Right ventricle myocardium inferior (tissue), 1 donor: ENCODE results near the gene SPG11. TPM values are rescaled to one million over a fixed set of nuclear protein-coding genes. Genes with fewer than 3 reads are reported as not detected.
"Not testable (repeated sequence)": the region's sequence is repeated elsewhere in the genome, so short reads cannot be mapped to it uniquely, and the experiment has no call there.

Experiments
- ATAC-seq: fragments of 200-7000 bp; cut with Tn5 transposase; one replicate; pipeline ENCODE4 v1.9.1; 2020; ENCODE audit warnings: mild to moderate bottlenecking, moderate library complexity
- DNase-seq: peaks from one replicate; pipeline ENCODE4 v3.0.0; 2021; ENCODE audit errors: missing footprints
- intact Hi-C: fragments of 100-400 bp; cut with DNase I; formaldehyde crosslinking; loops from one replicate; pipeline ENCODE4 v1.11.0; 2022
- total RNA-seq: library from RNA; stranded (reverse); fragmentation: NEBNext Ultra II Directional; extraction: Animal tissue kit (Norgen Biotek cat#: 25700); gene quantifications from one replicate; pipeline ENCODE4 v1.2.1, GENCODE V29; 2021
- donor health status: DM: no; HTN: yes; CAD: no; lungs with severe emphysema.

Gene SPG11
- total RNA-seq, 1 donor from 2014 or later: 40.5 TPM

- intact Hi-C loops: loop anchor here (10.0 kb wide), 1 partner anchor 60 kb away; no protein-coding TSS in a partner anchor
- no peak for ATAC-seq
- no peak for DNase-seq
Measured at GRCh38 chr15:44654858-44655257, 8.6 kb downstream of the SPG11 start.

DNA sequence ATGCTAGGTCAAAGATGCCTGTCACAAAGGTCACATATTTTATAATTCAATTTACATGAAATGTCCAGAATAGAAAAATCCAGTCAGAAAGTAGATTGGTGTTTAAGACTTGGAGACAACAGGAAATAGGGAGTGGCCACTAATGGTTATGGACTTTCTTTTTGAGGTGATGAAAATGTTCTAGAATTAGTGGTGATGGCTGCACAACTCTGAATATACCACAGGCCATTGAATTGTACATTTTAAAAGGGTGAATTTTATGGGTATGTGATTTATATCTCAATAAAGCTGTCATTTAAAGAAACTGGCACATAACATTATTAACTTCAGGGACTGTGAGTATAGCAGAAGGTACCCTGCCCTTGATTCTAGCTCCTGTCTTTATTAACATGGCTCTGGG lies 15.8 kb downstream of the SPG11 start:
- intact Hi-C loops: no loop called here
- ATAC-seq: no peak

DNA sequence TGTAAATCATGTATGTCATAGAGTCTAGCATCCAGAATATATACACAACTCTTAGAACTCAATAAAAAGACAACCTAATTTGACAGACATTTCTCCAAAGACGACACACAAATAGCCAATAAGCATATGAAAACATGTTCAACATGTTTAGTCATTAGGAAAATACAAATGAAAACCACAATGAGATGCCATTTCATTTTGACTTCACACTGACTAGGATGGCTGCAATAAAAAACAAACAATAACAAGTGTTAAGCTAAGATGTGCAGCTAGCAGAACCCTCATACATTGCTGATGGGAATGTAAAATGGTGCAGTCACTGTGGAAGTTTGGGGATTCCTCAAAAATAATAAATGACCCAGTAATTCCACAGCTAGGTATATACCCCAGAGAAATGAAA lies 16.4 kb downstream of the SPG11 start:
- no peak for DNase-seq
- intact Hi-C loops: no loop called here
- ATAC-seq: no peak

More for the DNA sequence above, 15.8 kb downstream of the SPG11 start:
- DNase-seq: no peak

GRCh38 chr15:44646460-44646859 lies 17.0 kb downstream of the SPG11 start:
- DNase-seq: no peak
- ATAC-seq: no peak
- intact Hi-C loops: no loop called here

DNA sequence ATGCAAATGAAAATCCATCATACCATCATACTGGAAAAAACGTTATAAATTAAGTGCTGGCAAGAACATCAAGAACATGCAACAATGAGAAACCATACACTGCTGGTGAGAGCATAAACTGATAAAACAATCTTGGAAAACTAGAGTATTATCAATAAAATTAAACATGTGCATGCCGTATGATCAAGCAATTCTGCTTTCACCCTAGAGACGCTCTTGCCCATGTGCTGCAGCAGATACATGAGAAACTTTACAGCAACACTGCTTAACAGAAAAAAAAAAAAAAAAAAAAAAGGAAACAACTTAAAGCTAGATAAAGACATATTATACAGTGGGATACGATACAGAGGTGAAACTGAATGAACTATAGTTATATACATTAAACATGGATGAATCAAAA lies 21.8 kb downstream of the SPG11 start:
- DNase-seq (no peak), ATAC-seq (no peak)
- intact Hi-C loops: no loop called here

DNA sequence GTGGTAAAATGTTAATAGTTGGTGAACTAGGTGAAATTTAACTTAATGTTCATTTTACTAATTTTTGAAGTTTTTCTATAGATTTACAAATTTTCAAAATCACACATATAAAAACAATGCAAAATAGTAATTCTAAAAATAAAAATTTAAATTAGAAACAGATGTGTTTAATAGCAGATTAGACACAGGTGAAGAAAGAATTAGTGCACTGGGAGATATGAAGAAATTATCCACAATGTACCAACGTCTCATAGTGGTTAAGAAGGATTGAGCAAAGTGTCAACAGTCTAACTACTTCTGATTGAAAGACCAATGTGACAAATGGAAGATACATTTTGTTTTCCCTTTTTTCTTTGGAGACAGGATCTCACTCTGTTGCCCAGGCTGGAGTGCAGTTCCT lies 26.5 kb downstream of the SPG11 start:
- ATAC-seq (no peak), DNase-seq (no peak)
- intact Hi-C loops: no loop called here

GRCh38 chr15:44633603-44634002 lies 29.9 kb downstream of the SPG11 start:
- intact Hi-C loops: no loop called here
- DNase-seq (no peak), ATAC-seq (no peak)

- intact Hi-C loops, ATAC-seq, DNase-seq: not testable (repeated sequence)
Measured at GRCh38 chr15:44625286-44625685, 38.2 kb downstream of the SPG11 start.

- intact Hi-C loops: no loop called here
- no peak for DNase-seq
- no peak for ATAC-seq
Measured at GRCh38 chr15:44623178-44623577, 40.3 kb downstream of the SPG11 start.

- ATAC-seq: no peak
- intact Hi-C loops: no loop called here
- DNase-seq: no peak
Measured at GRCh38 chr15:44620081-44620480, 43.4 kb downstream of the SPG11 start.

- no peak for ATAC-seq
Measured at GRCh38 chr15:44616974-44617373, 46.5 kb downstream of the SPG11 start.

DNA sequence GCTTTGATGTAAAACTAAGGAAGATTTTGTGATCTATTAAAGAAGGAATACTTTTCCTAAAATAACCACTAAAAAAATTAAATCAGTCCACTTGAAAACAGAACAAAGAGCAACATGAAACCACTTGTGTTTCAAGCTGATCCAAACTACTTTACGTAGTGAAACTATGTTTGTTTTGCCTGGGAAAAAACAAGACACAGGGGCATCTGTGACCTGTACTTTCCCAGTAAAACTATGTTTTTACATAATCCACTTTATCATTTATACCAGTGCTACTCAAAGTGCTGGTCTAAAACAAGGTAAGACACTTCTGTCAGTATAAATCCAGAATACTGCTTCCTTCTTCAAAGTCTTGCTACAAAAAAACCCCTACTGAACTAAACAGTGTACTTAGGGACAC lies 56.7 kb downstream of the SPG11 start:
- ATAC-seq (no peak), DNase-seq (no peak)
- intact Hi-C loops: no loop called here

More at GRCh38 chr15:44616974-44617373, 46.5 kb downstream of the SPG11 start:
- DNase-seq: no peak
- intact Hi-C loops: no loop called here

DNA sequence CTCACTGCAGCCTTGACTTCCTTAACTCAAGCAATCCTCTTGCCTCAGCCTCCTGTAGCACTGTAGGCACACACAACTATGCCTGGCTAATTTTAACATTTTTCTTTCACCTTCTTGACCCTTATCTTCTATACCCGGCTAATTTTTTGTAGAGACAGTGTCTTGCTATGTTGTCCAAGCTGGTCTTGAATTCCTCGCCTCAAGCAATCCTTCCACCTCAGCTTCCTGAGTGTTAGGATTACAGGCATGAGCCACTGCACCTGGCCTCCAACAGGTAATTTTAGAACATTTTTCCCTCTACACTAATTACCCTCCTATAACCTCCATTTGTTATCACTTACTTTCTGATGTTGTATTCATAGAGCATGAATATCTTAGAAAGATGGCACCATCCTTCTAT lies 60.3 kb downstream of the SPG11 start:
- intact Hi-C loops: no loop called here
- no peak for DNase-seq
- no peak for ATAC-seq

DNA sequence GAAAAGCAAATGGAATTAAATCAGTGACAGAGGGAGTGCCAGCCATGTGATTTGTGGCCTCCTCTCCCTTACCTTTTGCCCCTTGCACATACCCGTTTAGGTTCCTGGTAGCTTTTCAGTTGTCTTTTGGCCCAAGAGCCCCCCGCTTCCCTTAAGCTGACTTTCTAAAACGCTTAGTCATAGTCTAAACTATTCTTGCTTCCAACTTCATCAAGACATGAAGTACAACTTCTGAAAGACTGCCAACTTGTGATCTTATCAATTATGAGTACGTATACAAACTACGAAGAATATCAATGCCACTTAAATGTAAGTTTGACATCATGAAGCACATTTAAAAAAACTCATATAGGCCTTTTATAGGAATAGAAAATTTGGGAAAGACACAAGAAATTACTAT lies 64.6 kb downstream of the SPG11 start:
- intact Hi-C loops: loop anchor here (10.0 kb wide), 1 partner anchor 56 kb away; no protein-coding TSS in a partner anchor
- ATAC-seq: no peak

GRCh38 chr15:44598066-44598465 lies 65.4 kb downstream of the SPG11 start:
- DNase-seq (no peak), ATAC-seq (no peak)
- intact Hi-C loops: loop anchor here (10.0 kb wide), 1 partner anchor 57 kb away; no protein-coding TSS in a partner anchor

More for the DNA sequence above, 64.6 kb downstream of the SPG11 start:
- no peak for DNase-seq

- no peak for ATAC-seq
- no peak for DNase-seq
- intact Hi-C loops: loop anchor here (10.0 kb wide), 1 partner anchor 58 kb away; no protein-coding TSS in a partner anchor
Measured at GRCh38 chr15:44596511-44597010, 66.9 kb downstream of the SPG11 start.

GRCh38 chr15:44595656-44596510 lies 67.6 kb downstream of the SPG11 start:
- DNase-seq (no peak), ATAC-seq (no peak)
- intact Hi-C loops: loop anchor here (10.0 kb wide), 1 partner anchor 59 kb away; no protein-coding TSS in a partner anchor

- no peak for DNase-seq
- intact Hi-C loops: loop anchor here (10.0 kb wide), 1 partner anchor 60 kb away; no protein-coding TSS in a partner anchor
- no peak for ATAC-seq
Measured at GRCh38 chr15:44595246-44595645, 68.2 kb downstream of the SPG11 start.

- ATAC-seq (no peak), DNase-seq (no peak)
- intact Hi-C loops: loop anchor here (10.0 kb wide), 1 partner anchor 62 kb away; no protein-coding TSS in a partner anchor
Measured at GRCh38 chr15:44593042-44593736, 70.3 kb downstream of the SPG11 start.
